H1 (cell line): ENCODE data around the gene MYBPHL. TPM values are rescaled to one million over a fixed set of nuclear protein-coding genes. Genes with fewer than 3 reads are reported as not detected.
A peak's percentile ranks its signal among the peaks of the same experiment; 100 is the strongest.

Source experiments
- CTCF ChIA-PET: fragments of 300-600 bp; sonication (Branson Sonifier 250); formaldehyde crosslinking; loops from one replicate; lab custom pipeline; 2021; ENCODE audit not compliant: partially characterized antibody; lab: Charles Lee
- POLR2A ChIA-PET: fragments of 300-600 bp; sonication (Branson Sonifier 250); formaldehyde crosslinking; loops from one replicate; lab custom pipeline; 2021; ENCODE audit warnings: inconsistent platforms; ENCODE audit not compliant: partially characterized antibody; lab: Charles Lee
- DNase-seq, 2 experiments: peaks; one replicate each; pipeline versions ENCODE4 v3.0.0 to v3.0.0-alpha.2; 2010 to 2022; ENCODE audit warnings: low spot score in 2 of 2, low read depth in 1 of 2, mixed read lengths in 1 of 2
- FAIRE-seq: peaks from 2 replicates; lab custom pipeline; 2011; peaks lifted over from hg19 to GRCh38; lab: Jason Lieb, UNC
- H2AFZ ChIP-seq: 2 replicates; pipeline ENCODE4 v1.8.1; 2012; ENCODE audit warnings: low read length, inconsistent platforms
- H2AK5ac ChIP-seq: 2 replicates; pipeline ENCODE4 v1.6.1; 2013; ENCODE audit warnings: low read depth, low read length
- H2BK120ac ChIP-seq: replicated peaks from 2 replicates; pipeline ENCODE3; 2013; ENCODE audit warnings: low read depth, low read length, inconsistent platforms
- H2BK12ac ChIP-seq: 2 replicates; pipeline ENCODE4 v1.6.1; 2013; ENCODE audit warnings: low read depth, low read length
- H2BK15ac ChIP-seq: 2 replicates; pipeline ENCODE4 v1.6.1; 2013; ENCODE audit warnings: low read length
- H2BK20ac ChIP-seq: 2 replicates; pipeline ENCODE4 v1.6.1; 2013; ENCODE audit warnings: low read length
- H2BK5ac ChIP-seq: 2 replicates; pipeline ENCODE4 v1.6.1; 2013; ENCODE audit warnings: low read depth, low read length
- H3K14ac ChIP-seq: 2 replicates; pipeline ENCODE4 v1.6.1; 2013; ENCODE audit warnings: inconsistent platforms; ENCODE audit not compliant: insufficient read length
- H3K18ac ChIP-seq: 2 replicates; pipeline ENCODE4 v1.6.1; 2013; ENCODE audit warnings: low read length; ENCODE audit errors: extremely low read depth
- H3K23ac ChIP-seq: 2 replicates; pipeline ENCODE4 v1.6.1; 2013; ENCODE audit warnings: inconsistent platforms; ENCODE audit not compliant: insufficient read length
- H3K23me2 ChIP-seq: 2 replicates; pipeline ENCODE4 v1.6.1; 2013; ENCODE audit warnings: low read depth, low read length
- H3K27ac ChIP-seq: 2 replicates; pipeline ENCODE4 v1.6.1; 2011; ENCODE audit warnings: low read depth, low read length, inconsistent platforms
- H3K27me3 ChIP-seq, 4 experiments: replicated peaks in 1 of 4; 1 replicate in 1 of 4; 2 replicates in 3 of 4; pipeline versions ENCODE4 v1.6.1 to v1.8.1; 2011 to 2013; ENCODE audit warnings: low read length in 3 of 4, mild to moderate bottlenecking in 3 of 4, inconsistent platforms in 2 of 4, mixed read lengths in 2 of 4, moderate library complexity in 1 of 4; ENCODE audit not compliant: control insufficient read depth in 3 of 4, insufficient read depth in 3 of 4; ENCODE audit errors: extremely low read depth in 1 of 4
- H3K36me3 ChIP-seq, 4 experiments: 2 replicates each; pipeline versions ENCODE4 v1.6.1 to v1.8.1; 2011 to 2013; ENCODE audit warnings: mild to moderate bottlenecking in 4 of 4, low read length in 3 of 4, moderate library complexity in 2 of 4, control low read depth in 1 of 4, inconsistent platforms in 1 of 4; ENCODE audit not compliant: insufficient read depth in 4 of 4, control insufficient read depth in 2 of 4
- H3K4ac ChIP-seq: replicated peaks from 2 replicates; pipeline ENCODE3; 2013; ENCODE audit warnings: low read length, low read depth, mixed read lengths, inconsistent platforms; ENCODE audit not compliant: insufficient read length
- H3K4me1 ChIP-seq, 4 experiments: replicated peaks in 1 of 4; 1 replicate in 1 of 4; 2 replicates in 3 of 4; pipeline versions ENCODE4 v1.6.1 to v1.8.1; 2011 to 2013; ENCODE audit warnings: low read length in 3 of 4, inconsistent platforms in 2 of 4, mixed read lengths in 1 of 4; ENCODE audit not compliant: insufficient read depth in 4 of 4, control insufficient read depth in 3 of 4
- H3K4me2 ChIP-seq, 2 experiments: 2 replicates each; pipeline versions ENCODE4 v1.6.1 to v1.8.1; 2011 to 2013; ENCODE audit warnings: low read depth in 2 of 2, low read length in 2 of 2, control low read depth in 1 of 2, inconsistent platforms in 1 of 2, mild to moderate bottlenecking in 1 of 2; ENCODE audit not compliant: insufficient read depth in 1 of 2
- H3K4me3 ChIP-seq, 4 experiments: fragments of 200-600, 300-600 bp in 1 of 4; sonication (generic), shearing (Covaris generic), sonication (Bioruptor Twin) in 1 of 4; 2 replicates each; pipeline versions ENCODE4 v1.5.1 to v1.8.1; 2011 to 2016; ENCODE audit warnings: low read length in 4 of 4, low read depth in 3 of 4, control low read depth in 2 of 4, inconsistent platforms in 2 of 4, mild to moderate bottlenecking in 2 of 4, mixed read lengths in 1 of 4, moderate library complexity in 1 of 4; ENCODE audit not compliant: insufficient read depth in 2 of 4; ENCODE audit errors: extremely low read depth in 1 of 4
- H3K56ac ChIP-seq: replicated peaks from 2 replicates; pipeline ENCODE3; 2013; ENCODE audit warnings: low read depth, mild to moderate bottlenecking, mixed read lengths, low read length, inconsistent platforms; ENCODE audit not compliant: insufficient read length
- H3K79me1 ChIP-seq: 2 replicates; pipeline ENCODE4 v1.6.1; 2013; ENCODE audit warnings: low read depth, low read length, control low read depth
- H3K79me2 ChIP-seq, 2 experiments: 2 replicates each; pipeline versions ENCODE4 v1.6.1 to v1.8.1; 2012 to 2013; ENCODE audit warnings: low read length in 2 of 2, mild to moderate bottlenecking in 2 of 2, inconsistent platforms in 1 of 2; ENCODE audit not compliant: insufficient read depth in 2 of 2, control insufficient read depth in 1 of 2
- H3K9ac ChIP-seq, 4 experiments: replicated peaks in 1 of 4; 1 replicate in 1 of 4; 2 replicates in 3 of 4; pipeline versions ENCODE4 v1.6.1 to v1.8.1; 2011 to 2013; ENCODE audit warnings: low read depth in 3 of 4, low read length in 3 of 4, control low read depth in 2 of 4, mild to moderate bottlenecking in 2 of 4, moderate library complexity in 2 of 4, inconsistent platforms in 1 of 4; ENCODE audit errors: extremely low read depth in 1 of 4
- H3K9me3 ChIP-seq, 2 experiments: 2 replicates each; pipeline versions ENCODE4 v1.6.1 to v1.8.1; 2012 to 2013; ENCODE audit warnings: mild to moderate bottlenecking in 2 of 2, moderate library complexity in 2 of 2, control low read depth in 1 of 2, inconsistent platforms in 1 of 2, low read depth in 1 of 2, low read length in 1 of 2, mixed read lengths in 1 of 2; ENCODE audit not compliant: insufficient read depth in 2 of 2
- H4K20me1 ChIP-seq, 2 experiments: replicated peaks in 1 of 2; 2 replicates each; pipeline versions ENCODE3 to v1.8.1; 2011 to 2013; ENCODE audit warnings: inconsistent platforms in 2 of 2, low read length in 2 of 2, mild to moderate bottlenecking in 1 of 2; ENCODE audit not compliant: insufficient read depth in 2 of 2, control insufficient read depth in 1 of 2
- H4K5ac ChIP-seq: 2 replicates; pipeline ENCODE4 v1.6.1; 2013; ENCODE audit warnings: low read length, low read depth, mixed read lengths, inconsistent platforms; ENCODE audit not compliant: insufficient read length
- H4K8ac ChIP-seq: 2 replicates; pipeline ENCODE4 v1.8.0; 2013; ENCODE audit warnings: mild to moderate bottlenecking, moderate library complexity, low read length, inconsistent platforms; ENCODE audit not compliant: insufficient read depth; ENCODE audit errors: extremely low read depth
- H4K91ac ChIP-seq: replicated peaks from 2 replicates; pipeline ENCODE3; 2013; ENCODE audit warnings: low read length, mixed read lengths, inconsistent platforms; ENCODE audit not compliant: insufficient read length
- ATF2 ChIP-seq: IDR thresholded peaks from 2 replicates; pipeline ENCODE4 v1.6.1; 2012; ENCODE audit warnings: low read length, inconsistent platforms
- MAX ChIP-seq: IDR thresholded peaks from 2 replicates; pipeline ENCODE4 v1.6.1; 2012; ENCODE audit warnings: inconsistent platforms
- RBBP5 ChIP-seq: IDR thresholded peaks from 2 replicates; pipeline ENCODE4 v1.7.1; 2012; ENCODE audit warnings: low read depth, mild to moderate bottlenecking, inconsistent platforms, low read length, moderate library complexity, borderline replicate concordance
- SIRT6 ChIP-seq: IDR thresholded peaks from one replicate; pipeline ENCODE4 v1.7.1; 2012; ENCODE audit warnings: low read length, inconsistent platforms
- SP2 ChIP-seq: IDR thresholded peaks from 2 replicates; pipeline ENCODE4 v1.6.1; 2012; ENCODE audit warnings: mild to moderate bottlenecking, low read length, inconsistent platforms
- TBP ChIP-seq: IDR thresholded peaks from 2 replicates; pipeline ENCODE4 v1.6.1; 2011; ENCODE audit warnings: low read depth, low read length, improper control_type of control experiment
- WGBS, 2 experiments: shearing (Covaris generic) in 1 of 2; methylation state at CpG; one replicate each; pipeline versions ENCODE4 v1.1.6 to v1.1.7; 2013 to 2015; ENCODE audit warnings: low lambda C conversion rate in 2 of 2, mixed read lengths in 2 of 2, inconsistent platforms in 1 of 2, low coverage in 1 of 2, missing lambda C conversion rate in 1 of 2; ENCODE audit not compliant: insufficient replicate concordance in 2 of 2, insufficient coverage in 1 of 2, insufficient read length in 1 of 2; ENCODE audit errors: extremely low coverage in 1 of 2, missing lambda C conversion rate in 1 of 2; 5-methylcytosine and 5-hydroxymethylcytosine counted together
- polyA plus RNA-seq, 7 experiments: library from polyadenylated mRNA; depleted of rRNA in 3 of 7; stranded (reverse) in 5 of 7; unstranded in 2 of 7; fragments of >200 nt in 5 of 7; fragments of 200-250 nt in 2 of 7; gene quantifications; 1 replicate in 5 of 7; 2 replicates in 1 of 7; 4 replicates in 1 of 7; pipeline versions ENCODE4 v1.2.1 to v1.2.3, GENCODE V29; 2011 to 2013; ENCODE audit warnings: missing spikeins in 2 of 7, mixed read lengths in 2 of 7
- total RNA-seq: library from RNA; stranded (reverse); fragmentation: NEBNext Ultra II Directional; extraction: Animal tissue kit (Norgen Biotek cat#: 25700); gene quantifications from 2 replicates; pipeline ENCODE4 v1.2.1, GENCODE V29; 2021

MYBPHL gene
- total and polyA plus RNA-seq, 2 of the 8 experiments (the other 6 are each of a cell fraction or from before 2014, with no cell fraction given) = 0.24 to 0.30 TPM

GRCh38 chr1:109255097-109255651 is 51.6 kb downstream of the MYBPHL start:
- Histone ChIP-seq H2BK12ac (0 out of 2 replicates have a peak overlapping the region, but pooled peaks have one; percentile 90), H3K14ac (no peak overlapping the region), H4K5ac (peak overlapping the region; percentile 50), H3K36me3 (peaks cover 0 to 11% (median 4%) of the 10 kb centered on the region in 4 experiments; a peak in 5 of 8 replicates), H2AFZ (no peak overlapping the region), H3K9me3 (no peaks in the 10 kb centered on the region; a peak in 2 of 4 replicates), H3K4me2 (peak overlapping the region; percentile 44 to 47), H2BK15ac (peak overlapping the region; percentile 72; the same call in 1 of the 2 replicates), H3K23ac (no peak overlapping the region), H2BK120ac (no peak overlapping the region), H4K91ac (peak overlapping the region; percentile 50), H4K8ac (peak overlapping the region; percentile 77; the same call in 1 of the 2 replicates), H3K18ac (peak overlapping the region; percentile 81), H3K23me2 (peaks cover under 1% of the 10 kb centered on the region; the same call in 1 of the 2 replicates), H3K27ac (peak overlapping the region; percentile 14; the same call in 1 of the 2 replicates), H3K4me3 (peak overlapping the region in 3 of 4 experiments; percentile 19 to 29 (median 22); a peak in 2 of 8 replicates), H2BK20ac (peak overlapping the region; percentile 40), H3K4me1 (peaks cover 5 to 40% (median 30%) of the 10 kb centered on the region in 4 experiments), H3K27me3 (peaks cover 0 to 7% (median 6%) of the 10 kb centered on the region in 4 experiments; a peak in 5 of 7 replicates), H3K79me2 (peaks cover 0 to 35% of the 10 kb centered on the region in 2 experiments; a peak in 1 of 4 replicates), H2AK5ac (peak overlapping the region; percentile 66; the same call in 1 of the 2 replicates), H4K20me1 (peaks cover 3 to 7% of the 10 kb centered on the region in 2 experiments), H2BK5ac (peak overlapping the region; percentile 40; the same call in 1 of the 2 replicates), H3K4ac (peak overlapping the region; percentile 73), H3K56ac (no peak overlapping the region), H3K79me1 (peaks cover 13% of the 10 kb centered on the region; the same call in 1 of the 2 replicates), H3K9ac (peak overlapping the region in 2 of 4 experiments; percentile 14 to 41; a peak in 3 of 7 replicates)
- 49% methylated on average over 15 of the region's 15 CpGs; no CpG with 5 or more reads in 1 of the 2 experiments for WGBS, 2 experiments
- FAIRE-seq (no peak), DNase-seq (no peak)
- CTCF ChIA-PET = interaction anchor here (0.9 to 28.7 kb wide), 12 partner anchors 9 to 146 kb away, joined by 3 to 651 read pairs (median 4); partner anchors contain the start of genes SARS1 and SORT1
- POLR2A ChIA-PET = interaction anchor here (0.6 to 12.2 kb wide), 5 partner anchors 8 to 145 kb away, joined by 3 to 252 read pairs (median 9); partner anchors contain the start of gene SARS1
- TF ChIP-seq RBBP5 (no peak), ATF2 (no peak), SIRT6 (no peak), TBP (no peak), MAX (peak; percentile 53), SP2 (no peak)
